NB4 (cell line): ENCODE measurements around the gene KRTAP10-9.
A peak's percentile ranks its signal among the peaks of the same experiment; 100 is the strongest.

Source experiments
- DNase-seq: peaks from one replicate; pipeline ENCODE4 v3.0.0; 2010; ENCODE audit warnings: low read depth
- H3K4me3 ChIP-seq: one replicate; pipeline ENCODE4 v1.5.1; 2011; ENCODE audit warnings: mild to moderate bottlenecking, low read depth, low read length, moderate library complexity
- CTCF ChIP-seq: IDR thresholded peaks from one replicate; pipeline ENCODE4 v1.5.1; 2012; ENCODE audit warnings: low read depth, low read length
- MAX ChIP-seq: IDR thresholded peaks from 2 replicates; pipeline ENCODE4 v1.6.1; 2011; ENCODE audit warnings: low read depth, low read length
- MYC ChIP-seq: IDR thresholded peaks from 2 replicates; pipeline ENCODE4 v1.6.1; 2011; ENCODE audit warnings: low read depth, low read length
- POLR2A ChIP-seq: IDR thresholded peaks from 2 replicates; pipeline ENCODE4 v1.6.1; 2011; ENCODE audit warnings: mild to moderate bottlenecking; ENCODE audit not compliant: insufficient read length; ENCODE audit errors: extremely low read depth

Gene KRTAP10-9

GRCh38 chr21:44649521-44650100 is 22.7 kb downstream of the KRTAP10-9 start:
- TF ChIP-seq MYC (no peak), CTCF (no peak), POLR2A (no peak), MAX (no peak)
- DNase-seq: no peak
- H3K4me3 ChIP-seq: no peak overlapping the region

- TF ChIP-seq MAX: no peak
- TF ChIP-seq MYC: no peak
- no peak for TF ChIP-seq POLR2A
- TF ChIP-seq CTCF: no peak
- no peak overlapping the region for H3K4me3 ChIP-seq
- no peak for DNase-seq
Observed at GRCh38 chr21:44650265-44650972, 23.5 kb downstream of the KRTAP10-9 start.

GRCh38 chr21:44650973-44651675 is 24.2 kb downstream of the KRTAP10-9 start:
- DNase-seq: peak; percentile 82
- no peak overlapping the region for H3K4me3 ChIP-seq
- TF ChIP-seq POLR2A (no peak), CTCF (no peak), MAX (peak; percentile 53; the same call in 1 of the 2 replicates), MYC (peak; percentile 38)

GRCh38 chr21:44653123-44653522 is 26.2 kb downstream of the KRTAP10-9 start:
- DNase-seq: no peak
- TF ChIP-seq CTCF (no peak), MYC (no peak), MAX (no peak), POLR2A (no peak)
- no peak overlapping the region for H3K4me3 ChIP-seq

GRCh38 chr21:44653656-44654575 is 27.0 kb downstream of the KRTAP10-9 start:
- no peak overlapping the region for H3K4me3 ChIP-seq
- no peak for TF ChIP-seq MYC
- no peak for TF ChIP-seq MAX
- no peak for TF ChIP-seq POLR2A
- TF ChIP-seq CTCF: no peak
- no peak for DNase-seq
